Stimulated activated CD8-positive, alpha-beta memory T cell treated with anti-CD3 and anti-CD28 coated beads, Interleukin-7, amount 100 ng/mL, for 4 hours (primary cell): ENCODE measurements around the gene ODF4.

ENCODE experiments used
- DNase-seq, 2 donors: peaks; one replicate each; pipeline ENCODE4 v3.0.0-alpha.2; 2020; ENCODE audit warnings: low read depth in 2 of 2

ODF4 gene, protein sequence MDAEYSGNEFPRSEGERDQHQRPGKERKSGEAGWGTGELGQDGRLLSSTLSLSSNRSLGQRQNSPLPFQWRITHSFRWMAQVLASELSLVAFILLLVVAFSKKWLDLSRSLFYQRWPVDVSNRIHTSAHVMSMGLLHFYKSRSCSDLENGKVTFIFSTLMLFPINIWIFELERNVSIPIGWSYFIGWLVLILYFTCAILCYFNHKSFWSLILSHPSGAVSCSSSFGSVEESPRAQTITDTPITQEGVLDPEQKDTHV

GRCh38 chr17:8339540-8339939, at the start of gene ODF4:
Gene ODF4, plus strand, starts transcription at chr17:8339840. Its CDS starts 212 bp downstream, at chr17:8340052.
- DNase-seq, result no peak

DNA sequence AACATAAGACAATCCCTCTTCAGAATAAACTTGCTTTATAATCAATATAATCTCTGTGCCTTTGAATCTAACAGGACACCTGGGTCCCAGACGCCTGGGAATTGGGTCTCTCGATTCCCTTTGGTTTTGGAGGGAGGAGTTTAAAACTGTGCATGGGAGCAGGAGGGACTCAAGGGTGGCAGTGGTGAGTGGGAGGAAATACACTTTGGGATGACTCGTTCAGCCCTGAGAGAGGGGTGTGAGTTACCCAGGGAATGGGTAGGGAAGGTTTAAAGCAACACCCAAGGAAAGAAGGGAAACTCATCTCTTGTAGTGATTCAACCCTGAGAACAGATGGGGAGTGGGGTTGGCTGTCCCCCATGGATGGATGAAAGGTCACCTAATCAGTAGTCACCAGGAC, 49.6 kb upstream of the ODF4 start:
- DNase-seq, result no peak

- DNase-seq, result no peak
Measured at GRCh38 chr17:8292639-8293395, 46.8 kb upstream of the ODF4 start.

DNA sequence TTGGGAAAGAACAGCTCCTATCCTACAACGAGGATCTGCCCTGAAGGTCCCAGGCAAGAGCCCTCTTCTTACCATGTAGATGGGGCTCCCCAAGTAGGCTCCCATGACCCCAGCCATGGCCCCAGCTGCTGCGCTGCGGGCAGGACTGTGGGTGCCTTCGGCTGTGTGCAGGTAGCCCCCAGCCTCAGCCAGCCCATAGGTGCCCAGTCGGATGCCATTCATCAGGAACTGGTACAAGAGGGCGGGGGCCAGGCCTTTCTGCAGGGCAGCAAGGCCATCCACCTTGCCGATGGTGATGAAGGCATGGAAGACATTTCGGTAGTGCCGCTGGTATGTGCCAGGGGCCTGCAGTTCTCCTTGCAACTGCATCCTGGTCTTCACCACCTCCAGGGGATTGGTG, 45.3 kb upstream of the ODF4 start:
- no peak for DNase-seq

DNA sequence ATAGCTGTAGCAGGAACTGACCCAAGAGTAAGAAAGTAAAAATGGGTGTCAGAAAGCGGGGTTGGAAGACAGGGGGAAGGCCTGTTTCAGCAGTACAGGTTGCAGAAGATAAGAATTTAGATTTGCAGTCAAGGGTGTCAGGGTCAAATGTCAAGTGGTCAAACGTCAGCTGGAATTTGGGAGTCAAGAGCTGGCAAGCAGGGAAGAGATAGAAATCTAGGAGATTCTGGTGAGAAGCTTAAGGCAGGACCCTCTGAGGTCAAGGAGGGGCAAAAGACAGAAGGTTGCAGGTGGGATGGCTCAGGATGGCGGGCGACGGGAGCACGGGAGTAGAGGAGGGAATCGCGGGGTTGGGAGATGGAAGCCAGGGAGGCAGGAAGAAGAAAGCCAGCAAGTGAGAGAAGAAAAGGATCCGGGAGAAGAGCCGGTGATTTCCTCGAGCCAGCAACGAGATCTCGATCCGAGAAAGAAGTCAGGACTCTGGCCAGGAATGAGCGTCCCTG, 44.8 kb upstream of the ODF4 start:
- no peak for DNase-seq

DNA sequence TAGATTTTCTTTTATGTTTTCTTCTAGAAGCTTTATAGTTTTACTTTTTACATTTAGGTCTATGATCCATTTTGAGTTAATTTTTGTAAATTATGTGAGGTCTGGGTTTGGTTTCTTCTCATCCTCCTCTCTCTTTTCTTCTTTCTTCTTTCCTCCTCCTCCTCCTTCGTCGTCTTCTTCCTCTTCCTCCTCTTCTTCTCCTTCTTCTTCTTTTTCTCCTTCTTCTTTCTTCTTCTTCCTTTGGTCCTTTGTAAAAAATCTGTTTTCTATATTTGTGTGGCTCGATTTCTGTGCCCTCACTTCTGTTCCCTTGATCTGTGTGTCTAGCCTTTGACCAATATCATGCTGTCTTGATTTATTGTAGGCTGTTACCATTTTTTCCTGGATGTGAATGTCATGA, 39.4 kb upstream of the ODF4 start:
- no peak for DNase-seq

DNA sequence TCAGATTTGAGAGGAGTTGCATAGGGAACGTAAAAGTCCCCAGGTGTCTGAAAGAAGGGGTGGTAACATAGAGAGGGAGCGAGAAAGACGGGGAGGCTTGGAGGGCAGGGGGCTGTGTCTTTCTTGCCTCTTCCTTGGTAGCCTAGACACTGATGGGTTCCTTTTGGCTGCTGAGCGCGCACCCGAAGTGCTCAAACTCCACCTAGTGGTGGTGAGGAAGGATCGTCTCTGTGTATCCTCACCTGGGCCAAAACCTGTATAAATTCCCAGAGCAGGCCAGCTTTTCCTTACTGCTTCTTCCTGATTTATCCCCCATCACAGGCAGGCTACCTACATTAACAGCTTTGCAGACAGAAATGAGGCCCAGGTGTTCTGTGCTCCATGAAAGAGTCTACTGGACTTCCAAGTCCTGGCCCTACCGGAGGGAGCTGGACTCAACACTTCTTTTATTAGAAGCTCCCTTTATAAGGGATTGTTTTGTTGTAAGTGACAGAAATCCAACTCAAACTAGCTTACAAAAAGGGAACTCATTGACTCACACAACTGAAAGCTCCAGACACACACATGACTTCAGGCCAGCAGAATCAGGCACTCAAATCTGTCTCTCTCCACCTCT, 38.9 kb upstream of the ODF4 start:
- peak; percentile 40 to 44 for DNase-seq

- no peak for DNase-seq
Measured at GRCh38 chr17:8310601-8311123, 29.0 kb upstream of the ODF4 start.

DNA sequence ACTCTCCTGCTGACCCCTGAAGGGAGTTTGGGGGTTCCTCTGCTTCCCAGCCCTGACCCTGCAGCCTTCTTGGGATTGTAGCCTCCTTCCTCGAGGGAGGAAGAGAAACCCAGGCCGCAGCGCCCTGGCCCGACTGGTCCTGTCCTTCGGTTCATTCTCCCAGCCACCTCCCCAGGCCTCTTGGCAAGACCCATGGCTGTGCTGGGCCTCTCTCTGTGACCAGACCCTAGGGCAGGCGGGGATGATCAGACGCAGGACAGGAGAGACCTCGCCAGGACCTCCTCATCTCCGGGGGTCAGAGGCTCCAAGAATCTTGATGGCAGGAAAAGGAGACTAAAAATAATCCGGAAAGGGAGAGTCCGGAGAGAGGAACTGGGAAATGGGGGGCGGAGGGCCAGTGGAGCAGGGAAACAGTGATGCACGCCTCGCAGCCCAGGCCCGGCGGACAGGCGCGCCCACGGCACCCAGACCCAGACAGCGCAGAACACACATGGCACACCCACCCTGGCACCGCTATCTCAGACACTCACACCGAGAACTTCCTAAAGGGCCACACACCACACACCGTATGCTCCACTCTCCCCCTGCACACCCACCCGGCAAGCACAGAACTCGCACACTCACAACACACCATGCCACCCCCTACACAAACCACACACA, 28.4 kb upstream of the ODF4 start:
- no peak for DNase-seq

GRCh38 chr17:8312251-8312650, 27.4 kb upstream of the ODF4 start:
- DNase-seq, result no peak

DNA sequence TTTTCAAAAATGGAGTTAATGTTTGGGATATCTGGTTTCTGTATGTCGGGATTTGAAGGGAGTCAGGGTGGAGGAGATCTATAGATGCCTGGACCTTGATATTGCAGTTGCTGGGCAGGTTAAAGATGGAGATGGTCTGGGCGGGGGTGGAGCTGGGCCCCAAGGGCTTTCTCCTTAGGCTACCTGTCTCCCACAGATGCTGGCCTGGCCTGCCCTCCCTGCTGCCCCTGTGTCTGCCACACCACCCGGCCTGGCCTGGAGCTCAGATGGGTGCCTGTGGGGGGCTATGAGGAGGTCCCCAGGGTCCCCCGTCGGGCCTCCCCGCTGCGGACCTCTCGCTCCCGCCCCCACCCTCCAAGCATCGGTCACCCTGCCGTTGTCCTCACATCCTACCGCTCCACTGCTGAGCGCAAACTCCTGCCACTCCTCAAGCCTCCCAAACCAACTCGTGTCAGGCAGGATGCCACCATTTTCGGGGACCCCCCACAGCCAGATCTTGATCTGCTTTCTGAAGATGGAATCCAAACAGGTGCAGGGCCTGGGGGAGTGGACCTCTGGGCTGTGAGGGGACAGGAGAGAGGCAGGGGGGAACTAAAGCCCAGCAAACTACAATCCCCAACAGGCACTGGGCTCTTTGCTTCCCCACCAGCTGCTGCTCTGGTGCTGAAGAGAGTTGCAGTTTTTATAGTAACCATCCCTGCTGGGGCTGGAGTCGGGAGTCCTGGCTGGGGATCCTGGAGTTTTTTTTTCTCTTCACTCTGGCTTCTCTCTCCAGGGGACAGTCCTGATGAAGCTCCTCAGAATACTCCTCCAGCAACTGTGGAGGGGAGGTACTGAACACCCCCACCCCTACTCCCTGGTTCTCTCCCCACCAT, 26.7 kb upstream of the ODF4 start:
- DNase-seq, result no peak

DNA sequence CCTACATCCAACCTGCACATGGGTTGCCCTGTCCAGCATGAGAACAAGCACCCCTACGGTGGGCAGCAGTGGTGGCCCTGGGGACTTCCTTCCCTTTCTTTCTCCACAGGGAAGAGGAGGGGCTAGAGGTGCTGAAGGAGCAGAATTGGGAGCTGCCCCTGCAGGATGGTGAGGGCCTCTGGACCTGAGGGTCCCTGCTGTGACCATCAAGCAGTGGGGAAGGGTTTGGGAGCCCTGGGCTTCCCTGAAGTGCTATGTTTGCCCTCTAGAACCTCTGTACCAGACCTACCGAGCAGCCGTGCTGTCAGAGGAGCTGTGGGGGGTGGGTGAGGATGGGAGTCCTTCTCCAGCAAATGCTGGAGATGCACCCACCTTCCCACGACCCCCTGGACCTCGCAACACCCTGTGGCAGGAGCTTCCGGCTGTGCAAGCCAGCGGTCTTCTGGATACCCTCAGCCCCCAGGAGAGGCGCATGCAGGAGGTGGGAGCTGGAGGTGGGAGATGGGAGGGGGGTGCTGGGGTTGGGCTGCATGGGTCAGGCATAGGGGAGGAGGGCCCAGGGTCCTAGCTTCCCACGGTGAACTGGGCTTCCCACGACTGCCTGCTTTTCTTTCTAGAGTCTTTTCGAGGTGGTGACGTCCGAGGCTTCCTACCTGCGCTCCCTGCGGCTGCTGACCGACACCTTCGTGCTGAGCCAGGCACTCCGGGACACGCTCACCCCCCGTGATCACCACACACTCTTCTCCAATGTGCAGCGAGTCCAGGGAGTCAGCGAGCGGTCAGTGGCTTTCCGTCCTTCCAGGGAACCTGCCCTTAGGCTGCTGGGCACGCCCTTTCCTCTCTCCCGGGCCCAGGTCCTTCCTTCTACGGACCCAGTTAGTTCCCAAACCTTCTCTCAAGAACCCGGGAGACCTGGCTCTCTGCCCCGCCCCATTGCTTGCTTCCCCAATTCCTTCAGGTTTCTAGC, 24.6 kb upstream of the ODF4 start:
- DNase-seq, result no peak

- no peak for DNase-seq
Measured at GRCh38 chr17:8315764-8316217, 23.8 kb upstream of the ODF4 start.

- no peak for DNase-seq
Measured at GRCh38 chr17:8318010-8318935, 21.4 kb upstream of the ODF4 start.

DNA sequence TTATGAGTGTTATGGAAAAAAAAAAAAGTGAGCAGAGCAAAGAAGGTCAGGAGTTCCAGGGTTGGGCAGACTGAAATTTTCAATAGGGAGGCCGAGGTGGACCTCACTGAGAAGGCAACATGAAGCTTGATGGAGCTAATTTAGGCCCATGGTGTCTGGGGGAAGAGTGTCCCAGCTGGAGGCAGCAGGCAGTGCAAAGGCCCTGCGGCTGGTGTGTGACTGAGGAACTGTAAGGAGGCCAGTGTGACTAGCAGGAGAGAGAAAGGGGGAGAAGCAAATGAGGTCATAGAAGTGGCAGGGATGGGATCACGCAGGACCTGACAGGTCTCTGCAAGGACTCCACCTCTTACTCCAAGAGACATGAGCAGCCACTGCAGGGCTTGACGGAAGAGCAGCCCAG, 19.4 kb upstream of the ODF4 start:
- DNase-seq, result no peak

GRCh38 chr17:8320990-8321389, 18.6 kb upstream of the ODF4 start:
- no peak for DNase-seq

DNA sequence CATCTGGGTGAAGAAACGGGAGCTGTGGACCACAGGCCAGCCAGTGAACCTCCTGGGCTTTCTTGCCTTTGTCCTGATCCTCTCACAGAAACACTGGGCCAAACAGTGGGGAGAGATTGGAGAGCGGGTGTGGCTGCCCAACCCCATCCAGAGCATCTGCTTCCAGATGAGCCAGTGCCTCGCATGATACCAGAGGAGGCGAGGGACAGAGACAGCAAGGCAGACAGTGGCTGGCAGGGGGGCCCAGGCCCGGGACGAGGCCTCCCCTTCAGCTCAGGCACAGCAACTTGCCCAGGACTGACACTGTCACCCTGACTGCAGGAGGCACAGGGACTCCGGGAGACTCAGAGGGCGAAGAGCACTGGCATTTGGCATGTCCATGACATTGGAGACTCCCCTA, 17.6 kb upstream of the ODF4 start:
- DNase-seq, result no peak

DNA sequence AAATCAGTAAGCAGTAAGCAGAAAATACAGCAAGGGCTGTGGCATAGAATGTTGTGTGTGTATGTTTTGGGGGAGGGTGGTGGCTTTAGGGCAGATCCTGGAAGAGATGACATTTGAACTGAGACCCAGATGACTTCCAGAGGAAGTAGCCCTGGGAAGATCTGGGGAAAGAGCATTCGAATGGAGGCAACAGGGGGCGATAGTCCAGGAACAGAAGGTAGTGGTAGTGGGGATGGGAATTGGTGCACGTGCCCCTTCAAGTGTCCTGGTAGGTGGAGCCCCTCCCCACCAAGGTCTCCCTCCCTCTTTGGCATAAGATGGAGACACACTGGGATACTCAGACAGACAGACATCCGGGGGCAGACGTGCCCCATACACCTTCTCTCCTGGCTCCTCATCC, 15.5 kb upstream of the ODF4 start:
- DNase-seq, result no peak

DNA sequence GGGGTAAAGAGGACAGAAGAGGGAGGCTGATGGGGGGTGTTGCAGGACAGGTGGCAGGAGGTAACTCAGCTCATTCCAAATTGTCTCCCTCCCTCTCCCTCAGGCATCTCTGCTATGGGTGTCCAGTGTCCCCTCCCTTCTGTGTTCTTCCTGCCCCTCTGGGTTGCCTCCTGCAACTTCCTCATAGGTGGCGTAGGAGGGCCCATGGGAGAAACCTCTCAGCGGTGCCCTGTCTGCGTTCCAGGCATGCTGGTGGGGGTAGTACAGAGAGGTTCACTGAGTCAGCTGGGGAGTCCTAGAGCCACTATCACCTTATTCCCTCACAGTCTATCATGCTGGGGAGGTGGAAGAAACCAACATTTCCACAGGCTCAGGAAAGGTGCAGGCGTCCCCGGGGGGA, 14.7 kb upstream of the ODF4 start:
- no peak for DNase-seq
